Calu3 (cell line): ENCODE results near the gene IDH3B. TPM values are rescaled to one million over a fixed set of nuclear protein-coding genes. Genes with fewer than 3 reads are reported as not detected.

ENCODE experiments used
- BruUV-seq: library from RNA; stranded (reverse); fragments of 400-500 nt; replicated peaks from 2 replicates; lab custom pipeline; 2021; lab: Mats Ljungman, UMichigan
- CTCF ChIA-PET: fragments of 300-600 bp; sonication (Branson Sonifier 250); formaldehyde crosslinking; loops from one replicate; lab custom pipeline; 2022; ENCODE audit warnings: antibody characterized with exemption; lab: Charles Lee
- DNase-seq: peaks from one replicate; pipeline ENCODE4 v3.0.0; 2022
- H3K27ac Mint-ChIP-seq: one replicate; pipeline ENCODE4 v1.8.0; 2022; ENCODE audit warnings: mixed read lengths; ENCODE audit not compliant: unreplicated experiment
- H3K27me3 Mint-ChIP-seq: one replicate; pipeline ENCODE4 v1.8.0; 2022; ENCODE audit warnings: mixed read lengths; ENCODE audit not compliant: unreplicated experiment
- H3K36me3 Mint-ChIP-seq: one replicate; pipeline ENCODE4 v1.8.0; 2022; ENCODE audit warnings: mild to moderate bottlenecking, moderate library complexity, mixed read lengths; ENCODE audit not compliant: insufficient read depth, unreplicated experiment
- H3K4me1 Mint-ChIP-seq: one replicate; pipeline ENCODE4 v1.8.0; 2022; ENCODE audit warnings: mild to moderate bottlenecking, low read depth, mixed read lengths; ENCODE audit not compliant: unreplicated experiment
- H3K4me3 Mint-ChIP-seq: one replicate; pipeline ENCODE4 v1.8.0; 2022; ENCODE audit warnings: mild to moderate bottlenecking, low read depth, moderate library complexity, mixed read lengths; ENCODE audit not compliant: unreplicated experiment
- H3K9me3 Mint-ChIP-seq: one replicate; pipeline ENCODE4 v1.8.0; 2022; ENCODE audit warnings: low read depth, mixed read lengths; ENCODE audit not compliant: unreplicated experiment
- intact Hi-C: fragments of 100-400 bp; cut with micrococcal nuclease; formaldehyde crosslinking; loops from one replicate; pipeline ENCODE4 v1.10.0; 2022; ENCODE audit not compliant: unreplicated experiment
- microRNA-seq: library from miRNA; unstranded; fragments of <30 nt; microRNA quantifications from one replicate; pipeline ENCODE4 v1.2.0, GENCODE V29; 2022
- total RNA-seq: library from RNA; stranded (reverse); gene quantifications from 2 replicates; pipeline ENCODE4 v1.2.3, GENCODE V29; 2022
- TF ChIP-seq, protein P1 (sequence below): fragments of 200-600 bp; IDR thresholded peaks from one replicate; pipeline ENCODE4 v1.8.0; 2022; ENCODE audit warnings: antibody characterized with exemption; ENCODE audit not compliant: unreplicated experiment

Gene IDH3B
- total RNA-seq, 1 experiment from 2014 or later = 73.6 TPM

DNA sequence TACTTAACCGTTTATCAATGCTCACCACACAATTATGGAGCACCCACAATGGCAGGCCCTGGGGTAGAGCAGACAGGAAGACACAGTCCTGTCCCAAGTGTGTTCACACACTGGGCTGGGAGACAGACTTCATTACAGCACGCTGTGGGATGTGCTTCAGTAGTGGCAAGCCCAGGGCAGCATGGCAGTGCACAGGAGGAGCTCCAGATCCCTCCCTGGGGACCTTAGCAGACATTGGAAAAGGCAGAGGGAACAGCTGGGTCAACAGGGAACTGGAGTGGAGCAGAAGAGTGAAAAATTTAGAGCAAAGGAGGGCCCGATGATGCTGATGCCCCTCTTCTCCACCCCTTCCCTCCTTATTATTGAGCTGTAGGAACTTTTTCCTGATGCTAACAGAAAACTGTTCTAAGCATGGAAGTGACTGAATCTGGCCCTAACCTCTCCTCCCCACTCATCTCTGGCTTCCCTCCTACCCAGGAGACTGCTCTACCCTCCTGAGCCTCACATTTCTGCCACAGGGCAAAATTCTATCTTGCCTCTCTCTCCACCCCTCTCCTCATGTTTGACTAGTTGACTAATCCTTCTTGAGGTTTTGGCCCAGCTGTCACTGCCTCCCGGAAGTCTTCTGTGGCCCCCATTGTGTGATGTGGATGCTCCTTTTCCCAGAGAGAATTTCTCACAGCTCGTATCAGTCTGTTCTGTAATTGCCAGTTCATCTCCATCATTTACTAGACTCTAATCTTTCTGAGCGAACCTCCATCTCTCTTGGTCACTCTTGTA, 52.9 kb downstream of the IDH3B start:
- Mint-ChIP-seq H3K4me1 (no peaks in the 10 kb centered on the region), H3K27ac (no peak overlapping the region), H3K36me3 (no peaks in the 10 kb centered on the region), H3K4me3 (no peak overlapping the region), H3K27me3 (peaks cover 62% of the 10 kb centered on the region), H3K9me3 (peaks cover 8% of the 10 kb centered on the region)
- intact Hi-C loops = no loop called here
- DNase-seq = no peak
- CTCF ChIA-PET = no interaction called here
- TF ChIP-seq, protein P1, sequence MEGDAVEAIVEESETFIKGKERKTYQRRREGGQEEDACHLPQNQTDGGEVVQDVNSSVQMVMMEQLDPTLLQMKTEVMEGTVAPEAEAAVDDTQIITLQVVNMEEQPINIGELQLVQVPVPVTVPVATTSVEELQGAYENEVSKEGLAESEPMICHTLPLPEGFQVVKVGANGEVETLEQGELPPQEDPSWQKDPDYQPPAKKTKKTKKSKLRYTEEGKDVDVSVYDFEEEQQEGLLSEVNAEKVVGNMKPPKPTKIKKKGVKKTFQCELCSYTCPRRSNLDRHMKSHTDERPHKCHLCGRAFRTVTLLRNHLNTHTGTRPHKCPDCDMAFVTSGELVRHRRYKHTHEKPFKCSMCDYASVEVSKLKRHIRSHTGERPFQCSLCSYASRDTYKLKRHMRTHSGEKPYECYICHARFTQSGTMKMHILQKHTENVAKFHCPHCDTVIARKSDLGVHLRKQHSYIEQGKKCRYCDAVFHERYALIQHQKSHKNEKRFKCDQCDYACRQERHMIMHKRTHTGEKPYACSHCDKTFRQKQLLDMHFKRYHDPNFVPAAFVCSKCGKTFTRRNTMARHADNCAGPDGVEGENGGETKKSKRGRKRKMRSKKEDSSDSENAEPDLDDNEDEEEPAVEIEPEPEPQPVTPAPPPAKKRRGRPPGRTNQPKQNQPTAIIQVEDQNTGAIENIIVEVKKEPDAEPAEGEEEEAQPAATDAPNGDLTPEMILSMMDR = no peak
- no TSS peak for BruUV-seq

DNA sequence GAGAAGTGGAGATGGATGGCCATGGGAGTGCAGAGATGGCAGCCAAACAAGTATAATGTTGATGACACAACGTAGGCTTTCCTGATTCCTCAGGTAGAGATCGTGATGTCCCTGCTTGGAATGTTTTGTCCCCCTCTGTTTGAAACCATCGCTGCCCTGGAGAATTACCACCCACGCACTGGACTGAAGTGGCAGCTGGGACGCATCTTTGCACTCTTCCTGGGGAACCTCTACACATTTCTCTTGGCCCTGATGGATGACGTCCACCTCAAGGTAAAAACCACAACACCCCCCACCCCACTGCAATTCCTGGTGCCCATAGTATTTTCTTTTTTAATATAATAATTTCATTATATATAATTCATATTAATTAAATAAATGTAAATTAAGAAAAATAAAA, 53.7 kb downstream of the IDH3B start:
- CTCF ChIA-PET = no interaction called here
- DNase-seq = no peak
- Mint-ChIP-seq H3K36me3 (no peaks in the 10 kb centered on the region), H3K4me1 (no peaks in the 10 kb centered on the region), H3K9me3 (peaks cover 7% of the 10 kb centered on the region), H3K27me3 (peaks cover 54% of the 10 kb centered on the region), H3K27ac (no peak overlapping the region), H3K4me3 (no peak overlapping the region)
- no TSS peak for BruUV-seq
- TF ChIP-seq, protein P1 = no peak
- intact Hi-C loops = no loop called here

Small RNAs within 50 kb of the gene (microRNA-seq; reads per million reads assigned to microRNA genes)
- gene MIR1292 = 41.5 reads per million, percentile 54 among the genes with 10 or more reads in this experiment

Other genes with a start within 250 kb of the IDH3B start
- 208 and 215 TPM in 2 replicates for gene SNRPB, start 193.4 kb downstream of the IDH3B start, total RNA-seq
- 6.5 and 6.8 TPM in 2 replicates for gene ZNF343, start 155.3 kb downstream of the IDH3B start, total RNA-seq
- not detected in 2 replicates for gene TMC2, start 127.6 kb downstream of the IDH3B start, total RNA-seq
- gene NOP56, start 11.6 kb downstream of the IDH3B start, total RNA-seq = 303 and 310 TPM in 2 replicates
- 4.3 and 6.6 TPM in 2 replicates for gene EBF4, start 28.6 kb upstream of the IDH3B start, total RNA-seq
- 0.14 and 0.29 TPM in 2 replicates for gene CPXM1, start 136.4 kb upstream of the IDH3B start, total RNA-seq
- gene C20orf141, start 150.8 kb upstream of the IDH3B start, total RNA-seq = not detected in 2 replicates
- not detected in 2 replicates for gene TMEM239, start 152.1 kb upstream of the IDH3B start, total RNA-seq
- 26.9 and 27.1 TPM in 2 replicates for gene PCED1A, start 176.4 kb upstream of the IDH3B start, total RNA-seq
- gene VPS16, start 176.5 kb upstream of the IDH3B start, total RNA-seq = 22.2 and 25.9 TPM in 2 replicates
- gene PTPRA, start 209.3 kb upstream of the IDH3B start, total RNA-seq = 30.2 and 33.2 TPM in 2 replicates